ENCODE measurements around the gene PITPNC1. TPM values are rescaled to one million over a fixed set of nuclear protein-coding genes. Genes with fewer than 3 reads are reported as not detected.

Gene PITPNC1
- total RNA-seq, 3 donors from 2014 or later: 11.0 to 17.7 (median 14.8) TPM

DNA sequence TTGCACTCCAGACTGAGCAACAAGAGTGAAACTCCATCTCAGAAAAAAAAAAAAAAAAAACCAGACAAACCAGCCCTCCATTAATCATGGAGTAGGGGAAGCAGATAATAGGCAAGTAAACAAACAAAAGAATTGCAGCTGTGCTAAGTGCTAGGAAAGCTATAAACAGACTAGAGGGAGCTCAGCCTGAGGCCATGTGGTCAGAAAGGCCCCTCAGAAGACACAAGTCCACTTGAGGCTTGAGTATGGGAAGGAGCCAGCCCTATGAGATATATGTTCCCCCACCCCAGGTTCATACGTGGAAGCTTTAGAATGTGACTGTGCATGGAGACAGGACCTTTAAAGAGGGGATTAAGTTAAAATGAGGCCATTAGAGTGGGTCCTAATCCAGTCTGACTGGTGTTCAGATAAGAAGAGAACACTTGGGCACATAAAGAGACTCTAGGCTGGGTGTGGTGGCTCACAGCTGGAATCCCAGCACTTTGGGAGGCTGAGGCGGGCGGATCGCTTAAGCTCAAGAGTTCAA lies 208.1 kb downstream of the PITPNC1 start:
- Histone ChIP-seq H3K4me3 (no peak overlapping the region), H3K36me3 (no peaks in the 10 kb centered on the region), H3K4me1 (no peaks in the 10 kb centered on the region), H3K27me3 (no peaks in the 10 kb centered on the region), H3K9me3 (no peaks in the 10 kb centered on the region), H3K27ac (no peak overlapping the region)
- TF ChIP-seq POLR2AphosphoS5 (IDR thresholded peaks at IDR 0.05): no peak
- TF ChIP-seq POLR2A (IDR thresholded peaks at IDR 0.05): no peak
- TF ChIP-seq, protein P1, sequence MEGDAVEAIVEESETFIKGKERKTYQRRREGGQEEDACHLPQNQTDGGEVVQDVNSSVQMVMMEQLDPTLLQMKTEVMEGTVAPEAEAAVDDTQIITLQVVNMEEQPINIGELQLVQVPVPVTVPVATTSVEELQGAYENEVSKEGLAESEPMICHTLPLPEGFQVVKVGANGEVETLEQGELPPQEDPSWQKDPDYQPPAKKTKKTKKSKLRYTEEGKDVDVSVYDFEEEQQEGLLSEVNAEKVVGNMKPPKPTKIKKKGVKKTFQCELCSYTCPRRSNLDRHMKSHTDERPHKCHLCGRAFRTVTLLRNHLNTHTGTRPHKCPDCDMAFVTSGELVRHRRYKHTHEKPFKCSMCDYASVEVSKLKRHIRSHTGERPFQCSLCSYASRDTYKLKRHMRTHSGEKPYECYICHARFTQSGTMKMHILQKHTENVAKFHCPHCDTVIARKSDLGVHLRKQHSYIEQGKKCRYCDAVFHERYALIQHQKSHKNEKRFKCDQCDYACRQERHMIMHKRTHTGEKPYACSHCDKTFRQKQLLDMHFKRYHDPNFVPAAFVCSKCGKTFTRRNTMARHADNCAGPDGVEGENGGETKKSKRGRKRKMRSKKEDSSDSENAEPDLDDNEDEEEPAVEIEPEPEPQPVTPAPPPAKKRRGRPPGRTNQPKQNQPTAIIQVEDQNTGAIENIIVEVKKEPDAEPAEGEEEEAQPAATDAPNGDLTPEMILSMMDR (IDR thresholded peaks at IDR 0.05): no peak
- no peak for DNase-seq (ENCODE audit: low spot score in 2 of 2)
- intact Hi-C loops (cut with DNase I; ENCODE audit: low total_unique reads): no loop called here

- H3K27me3 ChIP-seq: no peaks in the 10 kb centered on the region
- no peak overlapping the region for H3K4me3 ChIP-seq
- H3K27ac ChIP-seq: no peak overlapping the region
- H3K4me1 ChIP-seq: no peaks in the 10 kb centered on the region
- intact Hi-C loops (cut with DNase I; ENCODE audit: low total_unique reads): no loop called here
- DNase-seq (ENCODE audit: low spot score in 2 of 2): no peak
- no peaks in the 10 kb centered on the region for H3K36me3 ChIP-seq
- no peaks in the 10 kb centered on the region for H3K9me3 ChIP-seq
- TF ChIP-seq, protein P1 (IDR thresholded peaks at IDR 0.05): no peak
- TF ChIP-seq POLR2A (IDR thresholded peaks at IDR 0.05) (no peak), POLR2AphosphoS5 (IDR thresholded peaks at IDR 0.05) (no peak)
These were observed 211.2 kb downstream of the PITPNC1 start for GRCh38 chr17:67588326-67588725.

DNA sequence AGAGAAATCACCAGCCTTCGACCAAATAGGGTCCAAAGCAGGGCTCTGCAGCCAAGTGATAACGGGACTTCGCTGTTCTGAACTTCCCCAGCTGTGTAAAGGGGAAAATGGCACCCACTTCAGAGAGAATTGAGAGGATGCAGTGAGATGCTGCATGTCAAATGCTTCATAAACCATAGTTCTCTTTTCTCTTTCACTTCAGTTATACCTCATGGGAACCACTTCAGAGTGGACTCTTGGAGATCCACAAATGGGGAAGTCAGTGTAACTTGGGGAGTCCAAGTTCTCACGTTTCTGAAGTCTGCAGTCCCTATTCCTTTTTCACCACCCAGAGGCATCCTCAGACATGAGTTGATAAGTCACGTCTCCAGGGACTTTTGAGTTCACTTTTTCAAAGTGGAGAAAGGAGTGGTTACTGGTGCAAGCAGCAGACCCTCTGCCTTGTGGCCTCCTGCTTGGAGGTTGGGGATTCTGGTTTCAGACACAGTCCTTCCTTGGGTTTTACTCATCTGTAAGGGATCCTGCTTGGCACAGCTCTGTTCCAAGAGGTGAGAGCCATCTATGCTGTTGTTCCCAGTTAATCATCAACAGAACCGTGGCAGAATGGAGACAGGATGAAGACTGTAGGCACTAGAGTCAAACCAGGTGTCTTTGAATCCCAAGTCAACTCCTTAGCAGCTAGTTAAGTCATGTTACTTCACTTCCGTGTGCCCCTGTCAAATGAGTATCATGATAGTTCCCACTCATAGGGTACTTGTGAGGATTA lies 217.2 kb downstream of the PITPNC1 start:
- Histone ChIP-seq H3K4me1 (no peaks in the 10 kb centered on the region), H3K27me3 (no peaks in the 10 kb centered on the region), H3K4me3 (no peak overlapping the region), H3K36me3 (no peaks in the 10 kb centered on the region), H3K9me3 (no peaks in the 10 kb centered on the region), H3K27ac (no peak overlapping the region)
- no peak for DNase-seq (ENCODE audit: low spot score in 2 of 2)
- intact Hi-C loops (cut with DNase I; ENCODE audit: low total_unique reads): no loop called here
- TF ChIP-seq, protein P1 (IDR thresholded peaks at IDR 0.05): no peak
- TF ChIP-seq POLR2AphosphoS5 (IDR thresholded peaks at IDR 0.05): no peak
- TF ChIP-seq POLR2A (IDR thresholded peaks at IDR 0.05): no peak

DNA sequence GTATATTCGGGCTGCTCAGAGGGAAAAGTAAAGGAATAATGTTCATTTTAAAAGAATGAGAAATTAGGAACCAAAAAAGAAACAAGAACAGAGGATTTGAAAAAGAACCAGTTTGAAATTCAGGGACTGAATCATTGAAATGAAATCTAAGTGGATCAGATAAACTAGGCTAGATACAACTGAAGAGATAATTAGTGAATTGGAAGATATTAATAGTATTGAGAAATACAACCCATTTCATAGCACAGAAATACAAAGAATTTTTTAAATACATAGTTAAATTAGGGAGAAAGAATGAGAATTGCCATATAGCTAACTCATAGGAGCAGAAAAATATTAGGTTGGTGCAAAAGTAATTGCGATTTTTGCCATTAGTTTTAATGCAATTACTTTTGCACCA lies 223.3 kb downstream of the PITPNC1 start:
- Histone ChIP-seq H3K4me1 (no peaks in the 10 kb centered on the region), H3K4me3 (no peak overlapping the region)

DNA sequence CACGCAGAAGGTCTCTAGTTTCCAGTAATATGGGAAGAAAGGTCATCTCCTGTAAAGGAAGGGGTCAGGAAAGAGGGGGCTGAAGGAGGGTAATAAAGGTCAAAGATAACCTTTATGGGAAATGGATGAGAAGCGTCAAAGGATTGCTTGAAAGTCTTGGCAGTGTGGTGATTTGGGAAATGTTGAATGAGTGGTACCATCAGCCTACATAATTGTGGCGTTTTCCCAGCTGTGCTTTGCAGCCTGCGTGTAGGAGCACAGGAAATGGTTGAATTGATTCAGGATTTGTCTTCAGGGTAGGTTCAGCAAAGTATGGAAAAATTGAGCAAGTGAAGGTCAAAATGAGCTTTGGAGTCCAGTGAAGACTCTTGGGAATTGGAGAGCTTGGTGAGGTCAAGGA lies 224.8 kb downstream of the PITPNC1 start:
- no peaks in the 10 kb centered on the region for H3K9me3 ChIP-seq
- no peak for DNase-seq (ENCODE audit: low spot score in 2 of 2)
- no peak for TF ChIP-seq POLR2AphosphoS5 (IDR thresholded peaks at IDR 0.05)
- no peak for TF ChIP-seq POLR2A (IDR thresholded peaks at IDR 0.05)
- TF ChIP-seq, protein P1 (IDR thresholded peaks at IDR 0.05): no peak
- H3K36me3 ChIP-seq: no peaks in the 10 kb centered on the region
- no peaks in the 10 kb centered on the region for H3K4me1 ChIP-seq
- no peak overlapping the region for H3K27ac ChIP-seq
- H3K27me3 ChIP-seq: no peaks in the 10 kb centered on the region
- no peak overlapping the region for H3K4me3 ChIP-seq
- intact Hi-C loops (cut with DNase I; ENCODE audit: low total_unique reads): no loop called here

More for the DNA sequence above, 223.3 kb downstream of the PITPNC1 start:
- Histone ChIP-seq H3K27me3 (no peaks in the 10 kb centered on the region), H3K27ac (no peak overlapping the region), H3K36me3 (no peaks in the 10 kb centered on the region), H3K9me3 (no peaks in the 10 kb centered on the region)
- intact Hi-C loops (cut with DNase I; ENCODE audit: low total_unique reads): no loop called here
- no peak for DNase-seq (ENCODE audit: low spot score in 2 of 2)
- TF ChIP-seq POLR2AphosphoS5 (IDR thresholded peaks at IDR 0.05) (no peak), POLR2A (IDR thresholded peaks at IDR 0.05) (no peak)
- TF ChIP-seq, protein P1 (IDR thresholded peaks at IDR 0.05): no peak

Data from breast epithelium (tissue), 4 donors.